Hematopoietic multipotent progenitor cell treated with erythropoietin and hydrocortisone succinate and interleukin-3 and kit ligand, for 15 days (in vitro differentiated cells): ENCODE results near the gene LDHAL6A.
A peak's percentile ranks its signal among the peaks of the same experiment; 100 is the strongest.

Source experiments
- DNase-seq: peaks from one replicate; pipeline ENCODE4 v3.0.0-alpha.2; 2015; ENCODE audit warnings: low spot score

Gene LDHAL6A

GRCh38 chr11:18490736-18491485, 35.3 kb downstream of the LDHAL6A start:
- DNase-seq = no peak

- DNase-seq = no peak
Observed at GRCh38 chr11:18491924-18492323, 36.3 kb downstream of the LDHAL6A start.

GRCh38 chr11:18492888-18493287, 37.2 kb downstream of the LDHAL6A start:
- no peak for DNase-seq

- no peak for DNase-seq
Observed at GRCh38 chr11:18493310-18493709, 37.7 kb downstream of the LDHAL6A start.

- DNase-seq = no peak
Observed at GRCh38 chr11:18495271-18495670, 39.6 kb downstream of the LDHAL6A start.

GRCh38 chr11:18495703-18496102, 40.0 kb downstream of the LDHAL6A start:
- DNase-seq = no peak

- no peak for DNase-seq
Observed at GRCh38 chr11:18498039-18498438, 42.4 kb downstream of the LDHAL6A start.

- no peak for DNase-seq
Observed at GRCh38 chr11:18501629-18502028, 46.0 kb downstream of the LDHAL6A start.

GRCh38 chr11:18502352-18502751, 46.7 kb downstream of the LDHAL6A start:
- no peak for DNase-seq

- no peak for DNase-seq
Observed at GRCh38 chr11:18521122-18521521, 65.5 kb downstream of the LDHAL6A start.

- DNase-seq = no peak
Observed at GRCh38 chr11:18522388-18522787, 66.7 kb downstream of the LDHAL6A start.

- no peak for DNase-seq
Observed at GRCh38 chr11:18523084-18523483, 67.4 kb downstream of the LDHAL6A start.

GRCh38 chr11:18524248-18524647, 68.6 kb downstream of the LDHAL6A start:
- no peak for DNase-seq

- DNase-seq = no peak
Observed at GRCh38 chr11:18526130-18526520, 70.5 kb downstream of the LDHAL6A start.

GRCh38 chr11:18526521-18527296, 71.1 kb downstream of the LDHAL6A start, which contains the start of gene TSG101:
Gene TSG101 (minus strand): TSS chr11:18526942. CDS start chr11:18526816, 126 bp downstream.
- peak; percentile 90 for DNase-seq

- DNase-seq = no peak
Observed at GRCh38 chr11:18527512-18527911, 71.9 kb downstream of the LDHAL6A start.
